ENCODE measurements around the gene PRC1. TPM values are rescaled to one million over a fixed set of nuclear protein-coding genes. Genes with fewer than 3 reads are reported as not detected.
A peak's percentile ranks its signal among the peaks of the same experiment; 100 is the strongest.

Gene PRC1
- total RNA-seq, 2 experiments from 2014 or later: 24.4 to 26.7 TPM

DNA sequence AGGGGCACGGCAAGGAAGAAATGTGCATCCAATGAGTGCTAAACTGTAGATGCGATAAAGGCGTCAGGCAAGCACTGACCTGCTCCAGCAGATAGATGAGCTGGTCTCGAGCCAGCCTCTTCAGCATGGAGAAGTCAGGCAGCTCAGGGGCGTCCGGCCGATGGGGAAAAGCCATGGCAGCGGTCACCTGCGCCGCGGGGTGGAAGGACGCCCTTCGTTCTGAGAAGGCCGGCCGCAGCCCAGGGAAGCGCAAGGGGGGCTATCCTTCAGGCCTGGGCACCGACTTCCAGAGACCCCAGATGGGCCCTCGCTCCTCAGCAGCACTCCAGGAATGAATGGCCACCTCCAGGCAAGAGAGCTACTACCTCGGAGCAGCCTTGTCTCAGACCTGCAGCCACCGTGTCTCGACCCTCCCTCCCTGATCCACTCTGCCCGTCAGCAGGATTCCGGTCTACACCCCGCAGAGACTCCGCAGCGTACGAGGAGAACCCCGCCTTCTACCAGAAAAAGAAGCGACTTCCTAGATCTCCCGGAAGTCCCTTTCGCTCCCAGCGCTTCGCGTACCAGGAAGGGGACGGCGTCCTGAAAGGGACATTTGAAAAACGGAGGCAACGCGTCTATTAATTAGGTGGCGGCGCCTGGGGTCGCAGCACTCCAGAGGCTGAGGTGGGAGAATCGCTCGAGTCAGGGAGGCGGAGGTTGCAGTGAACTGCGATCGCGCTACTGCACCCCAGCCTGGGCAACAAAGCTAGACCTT, 27.9 kb upstream of the PRC1 start, which contains the start of gene VPS33B:
Gene VPS33B (minus strand): TSS at position 520 of the 757 bp plus-strand sequence. CDS start 345 bp downstream, at position 175.
- Histone ChIP-seq H3K27me3 (ENCODE audit: control insufficient read depth in 1 of 2, insufficient read depth in 2 of 2, low read length in 2 of 2) (no peaks in the 10 kb centered on the region), H3K4me1 (ENCODE audit: insufficient read depth, low read length) (peaks cover 30% of the 10 kb centered on the region), H3K9me3 (ENCODE audit: control insufficient read depth in 1 of 2, insufficient read depth in 1 of 2, low read length in 2 of 2) (no peaks in the 10 kb centered on the region), H3K27ac (ENCODE audit: low read depth in 1 of 2, low read length in 2 of 2) (peak within 1 kb of the TSS; percentile 56 to 62), H3K4me3 (ENCODE audit: low read length) (peak within 1 kb of the TSS; percentile 86), H3K36me3 (ENCODE audit: insufficient read depth, low read length) (peaks cover 12% of the 10 kb centered on the region)
- intact Hi-C loops (cut with DNase I, micrococcal nuclease): loop anchor here in 1 of 2 experiments (5.0 kb wide), 1 partner anchor 65 kb away; no protein-coding TSS in a partner anchor
- Mint-ChIP-seq H3K9me3 (no peaks in the 10 kb centered on the region), H3K4me3 (peak within 1 kb of the TSS; percentile 96), H3K4me1 (ENCODE audit: low read depth) (peaks cover 48% of the 10 kb centered on the region), H3K27ac (peak within 1 kb of the TSS; percentile 88), H3K27me3 (no peaks in the 10 kb centered on the region), H3K36me3 (ENCODE audit: low read depth) (peaks cover 24% of the 10 kb centered on the region)
- TF ChIP-seq, protein P1, sequence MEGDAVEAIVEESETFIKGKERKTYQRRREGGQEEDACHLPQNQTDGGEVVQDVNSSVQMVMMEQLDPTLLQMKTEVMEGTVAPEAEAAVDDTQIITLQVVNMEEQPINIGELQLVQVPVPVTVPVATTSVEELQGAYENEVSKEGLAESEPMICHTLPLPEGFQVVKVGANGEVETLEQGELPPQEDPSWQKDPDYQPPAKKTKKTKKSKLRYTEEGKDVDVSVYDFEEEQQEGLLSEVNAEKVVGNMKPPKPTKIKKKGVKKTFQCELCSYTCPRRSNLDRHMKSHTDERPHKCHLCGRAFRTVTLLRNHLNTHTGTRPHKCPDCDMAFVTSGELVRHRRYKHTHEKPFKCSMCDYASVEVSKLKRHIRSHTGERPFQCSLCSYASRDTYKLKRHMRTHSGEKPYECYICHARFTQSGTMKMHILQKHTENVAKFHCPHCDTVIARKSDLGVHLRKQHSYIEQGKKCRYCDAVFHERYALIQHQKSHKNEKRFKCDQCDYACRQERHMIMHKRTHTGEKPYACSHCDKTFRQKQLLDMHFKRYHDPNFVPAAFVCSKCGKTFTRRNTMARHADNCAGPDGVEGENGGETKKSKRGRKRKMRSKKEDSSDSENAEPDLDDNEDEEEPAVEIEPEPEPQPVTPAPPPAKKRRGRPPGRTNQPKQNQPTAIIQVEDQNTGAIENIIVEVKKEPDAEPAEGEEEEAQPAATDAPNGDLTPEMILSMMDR (IDR thresholded peaks at IDR 0.05): no peak
- POLR2A ChIA-PET: interaction anchor here (1.0 to 1.1 kb wide), 4 partner anchors 11 to 90 kb away, joined by 3 to 5 read pairs (median 4); partner anchors contain the start of genes HDDC3 and RCCD1
- peak; percentile 88 for ATAC-seq (ENCODE audit: poor library complexity)
- DNase-seq: peak; percentile 52 to 91 (median 71)
- CTCF ChIA-PET: interaction anchor here (0.9 to 2.6 kb wide), 3 partner anchors 28 to 91 kb away, joined by 3 to 11 read pairs (median 6); partner anchors contain the start of genes HDDC3 and RCCD1

DNA sequence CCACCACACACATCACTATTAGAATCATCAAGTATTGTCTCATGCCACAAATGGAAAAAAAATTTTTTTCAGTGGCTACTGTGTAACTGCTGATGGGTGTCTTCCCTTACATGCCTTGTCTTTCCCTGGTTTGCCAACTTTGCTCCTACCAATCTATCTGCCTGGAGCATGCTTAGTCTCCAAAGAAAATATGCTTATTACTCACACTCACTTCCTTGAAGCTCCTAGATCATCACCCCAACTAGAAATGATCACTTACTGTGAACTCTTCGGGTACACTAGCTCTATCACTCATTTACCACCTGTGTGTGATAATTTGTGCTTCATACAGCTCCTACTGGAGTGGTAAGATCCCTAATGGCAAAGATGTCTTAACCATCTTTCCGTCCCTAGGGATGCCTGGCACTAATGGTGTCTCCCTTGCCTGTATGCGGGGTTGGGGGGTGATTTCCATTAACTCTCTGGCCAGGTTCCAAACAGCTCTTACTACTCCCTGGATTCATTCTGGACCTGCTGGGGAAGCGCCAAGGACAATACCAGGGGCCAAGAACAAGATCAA, 27.3 kb upstream of the PRC1 start:
- no peaks in the 10 kb centered on the region for H3K9me3 ChIP-seq (ENCODE audit: control insufficient read depth in 1 of 2, insufficient read depth in 1 of 2, low read length in 2 of 2)
- H3K4me1 ChIP-seq (ENCODE audit: insufficient read depth, low read length): peaks cover 30% of the 10 kb centered on the region
- TF ChIP-seq, protein P1 (IDR thresholded peaks at IDR 0.05): no peak
- Mint-ChIP-seq H3K27ac (peak overlapping the region; percentile 88), H3K9me3 (no peaks in the 10 kb centered on the region), H3K27me3 (no peaks in the 10 kb centered on the region), H3K4me1 (ENCODE audit: low read depth) (peaks cover 48% of the 10 kb centered on the region), H3K36me3 (ENCODE audit: low read depth) (peaks cover 30% of the 10 kb centered on the region), H3K4me3 (peak overlapping the region; percentile 96)
- peak overlapping the region; percentile 56 to 62 for H3K27ac ChIP-seq (ENCODE audit: low read depth in 1 of 2, low read length in 2 of 2)
- DNase-seq (no peak), ATAC-seq (ENCODE audit: poor library complexity) (no peak)
- intact Hi-C loops (cut with DNase I, micrococcal nuclease): loop anchor here in 1 of 2 experiments (2.0 to 5.0 kb wide), 2 partner anchors 27 to 64 kb away; partner anchors contain the start of gene PRC1
- CTCF ChIA-PET: interaction anchor here (0.9 to 2.6 kb wide), 3 partner anchors 28 to 90 kb away, joined by 3 to 11 read pairs (median 6); partner anchors contain the start of genes HDDC3 and RCCD1
- H3K27me3 ChIP-seq (ENCODE audit: control insufficient read depth in 1 of 2, insufficient read depth in 2 of 2, low read length in 2 of 2): no peaks in the 10 kb centered on the region
- H3K36me3 ChIP-seq (ENCODE audit: insufficient read depth, low read length): peaks cover 17% of the 10 kb centered on the region
- H3K4me3 ChIP-seq (ENCODE audit: low read length): peak overlapping the region; percentile 86
- POLR2A ChIA-PET: interaction anchor here (1.0 to 1.1 kb wide), 3 partner anchors 11 to 86 kb away, joined by 3 to 5 read pairs (median 3); partner anchors contain the start of gene RCCD1

- POLR2A ChIA-PET: no interaction called here
- no peak for DNase-seq
Measured at GRCh38 chr15:91018158-91018557, 23.8 kb upstream of the PRC1 start.

More at GRCh38 chr15:91018158-91018557, 23.8 kb upstream of the PRC1 start:
- Histone ChIP-seq H3K9me3 (ENCODE audit: control insufficient read depth in 1 of 2, insufficient read depth in 1 of 2, low read length in 2 of 2) (no peaks in the 10 kb centered on the region), H3K27me3 (ENCODE audit: control insufficient read depth in 1 of 2, insufficient read depth in 2 of 2, low read length in 2 of 2) (no peaks in the 10 kb centered on the region), H3K27ac (ENCODE audit: low read depth in 1 of 2, low read length in 2 of 2) (no peak overlapping the region), H3K36me3 (ENCODE audit: insufficient read depth, low read length) (peaks cover 41% of the 10 kb centered on the region), H3K4me1 (ENCODE audit: insufficient read depth, low read length) (peaks cover 28% of the 10 kb centered on the region), H3K4me3 (ENCODE audit: low read length) (no peak overlapping the region)
- Mint-ChIP-seq H3K36me3 (ENCODE audit: low read depth) (peaks cover 51% of the 10 kb centered on the region), H3K9me3 (no peaks in the 10 kb centered on the region), H3K27me3 (no peaks in the 10 kb centered on the region), H3K4me3 (no peak overlapping the region), H3K27ac (peak overlapping the region; percentile 34), H3K4me1 (ENCODE audit: low read depth) (peaks cover 46% of the 10 kb centered on the region)
- CTCF ChIA-PET: no interaction called here
- no peak for ATAC-seq (ENCODE audit: poor library complexity)
- TF ChIP-seq, protein P1 (IDR thresholded peaks at IDR 0.05): no peak
- intact Hi-C loops (cut with DNase I, micrococcal nuclease): no loop called here

All from CD4-positive, alpha-beta T cell (primary cell).